ENCODE measurements around the gene SLC35C1. TPM values are rescaled to one million over a fixed set of nuclear protein-coding genes. Genes with fewer than 3 reads are reported as not detected.

SLC35C1 gene
- total RNA-seq, 3 donors from 2014 or later, result 26.6 to 47.8 (median 35.6) TPM

DNA sequence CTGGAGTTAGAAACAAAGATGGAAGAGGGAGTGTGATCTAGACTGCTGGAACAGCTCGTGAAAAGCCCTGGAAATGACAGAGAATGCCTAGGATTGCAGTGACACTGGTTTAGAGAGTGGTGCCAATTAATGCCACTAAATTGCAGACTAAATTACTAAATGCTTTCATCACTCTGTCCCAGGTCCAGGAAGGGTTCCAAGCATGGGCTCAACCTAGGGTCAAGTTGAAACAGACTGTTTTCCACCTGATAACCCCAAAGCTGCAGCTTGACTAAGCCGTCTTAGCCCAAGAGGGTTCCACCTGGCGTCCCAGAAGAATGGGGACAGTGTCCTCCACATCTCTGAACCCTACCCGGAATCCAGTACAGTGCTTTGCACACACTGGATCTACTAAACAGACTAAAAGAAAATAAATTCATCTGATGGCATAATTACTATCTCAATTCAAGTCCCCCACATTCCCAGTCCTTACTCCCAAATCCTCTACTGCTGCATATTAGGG, 41.3 kb downstream of the SLC35C1 start:
- H3K36me3 ChIP-seq (ENCODE audit: low read depth), result no peaks in the 10 kb centered on the region
- no peak for DNase-seq
- ATAC-seq, result no peak
- TF ChIP-seq, protein P1, sequence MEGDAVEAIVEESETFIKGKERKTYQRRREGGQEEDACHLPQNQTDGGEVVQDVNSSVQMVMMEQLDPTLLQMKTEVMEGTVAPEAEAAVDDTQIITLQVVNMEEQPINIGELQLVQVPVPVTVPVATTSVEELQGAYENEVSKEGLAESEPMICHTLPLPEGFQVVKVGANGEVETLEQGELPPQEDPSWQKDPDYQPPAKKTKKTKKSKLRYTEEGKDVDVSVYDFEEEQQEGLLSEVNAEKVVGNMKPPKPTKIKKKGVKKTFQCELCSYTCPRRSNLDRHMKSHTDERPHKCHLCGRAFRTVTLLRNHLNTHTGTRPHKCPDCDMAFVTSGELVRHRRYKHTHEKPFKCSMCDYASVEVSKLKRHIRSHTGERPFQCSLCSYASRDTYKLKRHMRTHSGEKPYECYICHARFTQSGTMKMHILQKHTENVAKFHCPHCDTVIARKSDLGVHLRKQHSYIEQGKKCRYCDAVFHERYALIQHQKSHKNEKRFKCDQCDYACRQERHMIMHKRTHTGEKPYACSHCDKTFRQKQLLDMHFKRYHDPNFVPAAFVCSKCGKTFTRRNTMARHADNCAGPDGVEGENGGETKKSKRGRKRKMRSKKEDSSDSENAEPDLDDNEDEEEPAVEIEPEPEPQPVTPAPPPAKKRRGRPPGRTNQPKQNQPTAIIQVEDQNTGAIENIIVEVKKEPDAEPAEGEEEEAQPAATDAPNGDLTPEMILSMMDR (IDR thresholded peaks at IDR 0.05), result no peak
- no peak overlapping the region for H3K4me3 ChIP-seq
- H3K4me1 ChIP-seq (ENCODE audit: low read depth), result peaks cover 29% of the 10 kb centered on the region
- no peaks in the 10 kb centered on the region for H3K9me3 ChIP-seq
- intact Hi-C loops (cut with DNase I, micrococcal nuclease), result loop anchor here in 1 of 2 donors (10.0 kb wide), 1 partner anchor 159 kb away; no protein-coding TSS in a partner anchor

DNA sequence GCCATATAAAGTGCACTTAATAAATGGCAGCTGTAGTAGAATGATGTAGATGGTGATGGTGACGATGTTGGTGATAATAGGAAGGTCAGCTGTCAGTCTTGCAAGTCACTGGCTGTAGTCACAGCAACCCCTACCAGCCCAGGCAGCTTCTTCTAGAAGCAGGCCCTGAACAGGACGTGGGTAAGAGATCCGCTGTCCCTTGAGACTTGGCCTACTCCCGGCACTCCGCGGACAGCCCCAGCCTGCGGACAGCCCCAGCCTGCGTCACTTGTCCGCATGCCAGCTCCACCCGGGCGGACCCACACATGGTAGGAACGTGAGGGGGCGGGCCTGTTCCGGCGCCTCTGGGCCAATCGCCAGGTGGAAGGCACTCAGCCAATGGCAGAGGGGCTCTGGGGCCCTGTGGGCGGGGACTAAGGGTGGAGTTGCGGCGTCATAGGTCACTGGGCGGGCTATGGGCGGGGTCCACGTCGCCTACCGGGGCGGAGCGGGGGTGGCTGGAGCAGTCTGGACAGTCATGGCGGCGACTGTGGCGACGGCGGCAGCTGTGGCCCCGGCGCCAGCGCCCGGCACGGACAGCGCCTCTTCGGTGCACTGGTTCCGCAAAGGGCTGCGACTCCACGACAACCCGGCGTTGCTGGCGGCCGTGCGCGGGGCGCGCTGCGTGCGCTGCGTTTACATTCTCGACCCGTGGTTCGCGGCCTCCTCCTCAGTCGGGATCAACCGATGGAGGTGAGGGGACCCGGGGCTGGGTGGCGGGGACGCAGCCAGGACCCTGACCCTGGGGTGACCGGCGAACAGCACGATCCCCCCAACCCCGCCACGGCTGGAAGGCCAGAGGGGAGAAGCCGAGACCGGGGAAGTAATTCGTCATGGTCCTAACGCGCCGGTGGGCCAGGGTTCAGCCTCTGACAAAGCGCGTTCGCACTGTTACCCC, 42.3 kb downstream of the SLC35C1 start, which contains the start of gene CRY2:
CRY2 (plus strand) TSS at position 502 of the 937 bp plus-strand sequence; CDS start at position 518, 16 bp downstream.
- Histone ChIP-seq H3K9me3 (no peaks in the 10 kb centered on the region), H3K36me3 (ENCODE audit: low read depth) (no peaks in the 10 kb centered on the region), H3K4me3 (peak within 1 kb of the TSS; percentile 76), H3K4me1 (ENCODE audit: low read depth) (peaks cover 31% of the 10 kb centered on the region)
- intact Hi-C loops (cut with DNase I, micrococcal nuclease), result loop anchor here in 1 of 2 donors (10.0 kb wide), 1 partner anchor 158 kb away; no protein-coding TSS in a partner anchor
- TF ChIP-seq, protein P1 (IDR thresholded peaks at IDR 0.05), result no peak
- DNase-seq (peak; percentile 99 to 100 (median 100)), ATAC-seq (peak; percentile 92)

DNA sequence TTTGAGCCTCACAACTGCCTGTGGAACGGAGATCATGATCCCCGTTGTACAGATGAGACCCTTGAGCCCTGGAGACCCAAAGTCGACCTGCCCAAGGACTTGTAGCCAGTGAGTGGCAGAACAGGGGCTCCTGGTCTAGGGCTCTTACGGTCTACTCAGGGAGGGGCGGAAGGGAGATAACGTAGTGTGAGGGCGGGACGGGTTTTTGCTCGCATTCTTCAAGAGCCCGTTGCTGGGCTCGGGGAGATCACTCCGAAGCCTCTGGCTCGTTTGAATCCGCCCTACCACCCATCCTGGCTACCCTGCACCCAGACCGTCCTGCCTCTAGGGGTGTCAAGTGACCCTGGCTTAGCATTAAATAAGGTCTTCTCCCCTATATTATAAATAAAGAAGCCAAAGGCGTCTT, 43.0 kb downstream of the SLC35C1 start:
- H3K4me1 ChIP-seq (ENCODE audit: low read depth), result peaks cover 34% of the 10 kb centered on the region
- TF ChIP-seq, protein P1 (IDR thresholded peaks at IDR 0.05), result no peak
- DNase-seq (peak; percentile 60 to 69 (median 63)), ATAC-seq (peak; percentile 41)
- intact Hi-C loops (cut with DNase I, micrococcal nuclease), result loop anchor here in 1 of 2 donors (10.0 kb wide), 1 partner anchor 157 kb away; no protein-coding TSS in a partner anchor
- H3K36me3 ChIP-seq (ENCODE audit: low read depth), result no peaks in the 10 kb centered on the region
- H3K4me3 ChIP-seq, result peak overlapping the region; percentile 76
- no peaks in the 10 kb centered on the region for H3K9me3 ChIP-seq

DNA sequence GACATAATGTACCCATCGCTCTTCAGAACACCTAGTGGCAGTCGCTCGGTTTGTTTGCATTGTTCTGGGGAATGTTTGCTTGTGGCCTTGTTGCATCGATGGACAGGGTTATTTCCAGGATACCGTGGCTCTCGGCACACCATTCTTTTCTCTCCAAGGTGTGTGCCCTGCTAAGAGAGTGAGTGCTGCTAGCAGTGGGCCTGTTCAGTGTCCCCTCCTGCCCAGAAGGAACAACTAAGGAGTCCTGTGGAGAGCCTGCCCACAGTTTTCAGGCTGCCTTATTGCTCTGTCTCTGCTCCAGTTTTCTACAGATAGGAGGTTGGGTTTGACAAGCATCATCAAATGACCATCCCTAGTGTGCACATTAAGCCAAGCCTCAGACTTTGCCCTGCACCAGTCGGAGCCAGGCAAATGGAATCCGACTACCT, 43.7 kb downstream of the SLC35C1 start:
- TF ChIP-seq, protein P1 (IDR thresholded peaks at IDR 0.05), result no peak
- DNase-seq (no peak), ATAC-seq (no peak)
- Histone ChIP-seq H3K4me3 (no peak overlapping the region), H3K4me1 (ENCODE audit: low read depth) (peaks cover 34% of the 10 kb centered on the region), H3K36me3 (ENCODE audit: low read depth) (no peaks in the 10 kb centered on the region), H3K9me3 (no peaks in the 10 kb centered on the region)
- intact Hi-C loops (cut with DNase I, micrococcal nuclease), result loop anchor here in 1 of 2 donors (10.0 kb wide), 1 partner anchor 156 kb away; no protein-coding TSS in a partner anchor

DNA sequence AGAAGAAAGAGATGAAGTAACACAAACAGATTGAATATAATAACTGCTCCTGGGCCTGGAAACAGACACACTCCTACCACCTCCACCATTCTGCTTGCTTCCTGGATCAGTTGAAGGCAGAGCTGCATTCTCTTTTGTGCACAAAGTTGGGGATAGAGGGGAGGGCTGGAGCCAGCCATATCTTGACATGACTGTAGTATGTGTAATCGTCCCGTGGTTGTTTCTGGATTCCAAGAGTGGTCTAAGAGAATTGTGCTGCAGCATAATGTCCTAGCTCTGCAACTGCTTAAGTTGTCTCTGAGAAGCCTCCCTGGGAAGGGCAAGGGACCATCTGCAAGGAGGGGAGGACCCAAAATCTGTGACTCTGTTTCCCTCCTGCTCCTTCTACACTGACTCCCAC, 45.5 kb downstream of the SLC35C1 start:
- DNase-seq (no peak), ATAC-seq (no peak)
- intact Hi-C loops (cut with DNase I, micrococcal nuclease), result no loop called here
- no peak overlapping the region for H3K4me3 ChIP-seq
- TF ChIP-seq, protein P1 (IDR thresholded peaks at IDR 0.05), result no peak
- H3K4me1 ChIP-seq (ENCODE audit: low read depth), result peaks cover 34% of the 10 kb centered on the region
- H3K36me3 ChIP-seq (ENCODE audit: low read depth), result no peaks in the 10 kb centered on the region
- H3K9me3 ChIP-seq, result no peaks in the 10 kb centered on the region

All from mucosa of descending colon (tissue), 3 donors.